Naive thymus-derived CD8-positive, alpha-beta T cell (primary cell): ENCODE results near the gene ADGRG7. TPM values are rescaled to one million over a fixed set of nuclear protein-coding genes. Genes with fewer than 3 reads are reported as not detected.

Experiments
- ATAC-seq, 2 donors: fragments of 150-1000 bp; cut with Tn5 transposase in 1 of 2; sonication (Bioruptor Pico), chemical (Tn5 transposase) in 1 of 2; 1 replicate in 1 of 2; 2 replicates in 1 of 2; pipeline ENCODE4 v1.10.0; 2021; ENCODE audit warnings: mild to moderate bottlenecking in 2 of 2, moderate library complexity in 2 of 2
- POLR2A ChIA-PET: fragments of 350-600 bp; sonication (Branson Sonifier 250); formaldehyde crosslinking; loops from one replicate; lab custom pipeline; 2021; ENCODE audit warnings: antibody characterized with exemption; lab: Charles Lee
- DNase-seq, 10 donors: peaks; one replicate each; pipeline versions ENCODE4 v3.0.0 to v3.0.0-alpha.2; 2020 to 2022
- H3K27ac Mint-ChIP-seq, 10 donors: one replicate each; pipeline ENCODE4 v1.8.0; 2020 to 2022; ENCODE audit warnings: mild to moderate bottlenecking in 10 of 10, mixed read lengths in 10 of 10, moderate library complexity in 4 of 10, inconsistent platforms in 1 of 10
- H3K27me3 Mint-ChIP-seq, 5 donors: one replicate each; pipeline ENCODE4 v1.8.0; 2021 to 2022; ENCODE audit warnings: mixed read lengths in 5 of 5
- H3K36me3 Mint-ChIP-seq, 3 donors: one replicate each; pipeline ENCODE4 v1.8.0; 2020 to 2022; ENCODE audit warnings: mixed read lengths in 3 of 3, mild to moderate bottlenecking in 2 of 3, inconsistent platforms in 1 of 3
- H3K4me1 Mint-ChIP-seq, 4 donors: one replicate each; pipeline ENCODE4 v1.8.0; 2021 to 2022; ENCODE audit warnings: mixed read lengths in 4 of 4
- H3K4me3 Mint-ChIP-seq, 10 donors: one replicate each; pipeline ENCODE4 v1.8.0; 2020 to 2022; ENCODE audit warnings: mild to moderate bottlenecking in 10 of 10, mixed read lengths in 10 of 10, moderate library complexity in 6 of 10, inconsistent platforms in 1 of 10
- H3K9me3 Mint-ChIP-seq, 9 donors: one replicate each; pipeline ENCODE4 v1.8.0; 2020 to 2022; ENCODE audit warnings: mixed read lengths in 9 of 9, mild to moderate bottlenecking in 3 of 9, inconsistent platforms in 1 of 9, moderate library complexity in 1 of 9
- polyA plus RNA-seq, 3 donors: library from polyadenylated mRNA; unstranded; fragments of 300-500 nt; fragmentation: Illumina TruSeq; gene quantifications; one replicate each; pipeline ENCODE4 v1.2.3, GENCODE V29; 2021
- total RNA-seq, 8 experiments: library from RNA in 2 of 8; stranded (reverse) in 2 of 8; gene quantifications; one replicate each; pipeline ENCODE4 v1.2.3 and lab custom pipeline; 2021 to 2026

The ADGRG7 gene
- total and polyA plus RNA-seq, 5 experiments from 2014 or later = not detected

DNA sequence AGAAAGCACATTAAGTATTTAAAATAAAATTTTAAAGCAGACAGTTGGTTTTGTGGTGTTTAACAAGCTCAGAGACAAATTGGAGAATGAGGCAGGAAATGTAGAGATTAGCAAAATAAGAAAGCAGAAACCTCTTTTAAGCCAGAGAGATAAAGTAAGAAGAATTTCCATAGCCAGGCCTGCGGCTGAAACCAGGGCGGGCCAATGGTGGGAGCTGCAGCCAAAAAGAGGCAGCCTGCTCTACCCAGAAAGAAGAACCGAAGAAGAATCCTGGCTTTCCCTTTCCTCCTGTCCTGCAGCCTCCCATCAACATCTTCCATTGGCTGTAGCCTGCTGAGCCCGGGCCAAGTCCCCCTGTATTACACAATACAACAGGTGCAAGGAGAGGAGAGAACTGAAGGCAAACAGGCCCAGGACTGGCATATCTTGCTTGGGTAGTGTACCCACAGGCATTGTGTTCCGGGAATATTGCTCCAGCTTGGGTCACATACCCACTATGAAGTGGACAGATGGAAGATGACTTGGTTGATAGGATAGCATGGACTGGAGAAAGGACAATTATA, 88.4 kb downstream of the ADGRG7 start:
- no peak for DNase-seq
- POLR2A ChIA-PET = no interaction called here
- Mint-ChIP-seq H3K4me3 (no peak overlapping the region), H3K36me3 (no peaks in the 10 kb centered on the region), H3K27ac (no peak overlapping the region), H3K27me3 (peaks cover 28 to 83% (median 42%) of the 10 kb centered on the region in 5 donors), H3K4me1 (no peaks in the 10 kb centered on the region), H3K9me3 (no peaks in the 10 kb centered on the region)
- no peak for ATAC-seq

GRCh38 chr3:100698736-100699135, 89.3 kb downstream of the ADGRG7 start:
- ATAC-seq (no peak), DNase-seq (no peak)
- Mint-ChIP-seq H3K4me3 (no peak overlapping the region), H3K9me3 (no peaks in the 10 kb centered on the region), H3K27me3 (peaks cover 28 to 81% (median 43%) of the 10 kb centered on the region in 5 donors), H3K36me3 (no peaks in the 10 kb centered on the region), H3K27ac (no peak overlapping the region), H3K4me1 (no peaks in the 10 kb centered on the region)
- POLR2A ChIA-PET = no interaction called here

- H3K27me3 Mint-ChIP-seq = peaks cover 28 to 75% (median 36%) of the 10 kb centered on the region in 5 donors
- no peaks in the 10 kb centered on the region for H3K9me3 Mint-ChIP-seq
- no peaks in the 10 kb centered on the region for H3K4me1 Mint-ChIP-seq
- no peak for DNase-seq
- no peaks in the 10 kb centered on the region for H3K36me3 Mint-ChIP-seq
- no peak overlapping the region for H3K4me3 Mint-ChIP-seq
- POLR2A ChIA-PET = no interaction called here
- ATAC-seq = no peak
- no peak overlapping the region for H3K27ac Mint-ChIP-seq
Observed at GRCh38 chr3:100700708-100701107, 91.3 kb downstream of the ADGRG7 start.

DNA sequence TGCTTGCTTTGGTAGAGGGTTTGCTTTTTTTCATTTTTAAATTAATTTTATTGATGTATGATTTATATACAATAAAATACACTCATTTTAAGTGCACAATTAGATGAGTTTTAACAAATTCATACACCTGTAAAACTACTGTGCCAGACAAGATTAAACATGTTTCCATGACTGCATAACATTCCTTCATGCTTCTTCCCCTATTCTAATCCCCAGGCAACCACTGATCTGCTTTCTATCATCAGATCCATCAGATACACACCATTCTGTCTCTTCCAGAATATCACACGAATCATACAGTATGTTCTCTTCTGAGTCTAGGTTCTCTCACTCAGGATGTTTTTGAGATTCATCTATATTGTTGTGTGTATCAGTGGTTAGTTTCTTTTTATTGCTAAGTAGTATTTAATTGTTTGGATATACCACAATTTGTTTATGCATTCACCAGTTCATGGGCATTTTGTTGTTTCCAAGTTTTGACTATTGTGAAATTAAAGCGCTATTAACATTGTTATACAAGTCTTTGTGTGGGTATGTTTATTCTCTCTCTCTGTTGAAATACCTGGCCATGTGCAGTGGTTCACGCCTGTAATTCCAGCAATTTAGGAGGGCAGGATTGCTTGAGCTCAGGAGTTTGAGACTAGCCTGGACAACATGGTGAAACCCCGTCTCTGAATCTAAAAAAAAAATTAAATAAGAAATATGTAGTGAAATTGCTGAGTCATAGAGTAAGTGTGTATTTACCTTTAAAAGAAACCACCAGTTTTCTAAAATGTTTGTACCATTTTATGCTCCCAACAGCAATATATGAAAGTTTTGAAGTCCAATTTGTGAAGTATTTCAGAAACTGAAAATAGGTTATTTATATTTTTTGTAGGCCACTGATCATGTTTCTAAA, 92.9 kb downstream of the ADGRG7 start:
- ATAC-seq (no peak), DNase-seq (no peak)
- Mint-ChIP-seq H3K27ac (no peak overlapping the region), H3K4me3 (no peak overlapping the region), H3K9me3 (no peaks in the 10 kb centered on the region), H3K27me3 (peaks cover 25 to 67% (median 30%) of the 10 kb centered on the region in 5 donors), H3K36me3 (no peaks in the 10 kb centered on the region), H3K4me1 (no peaks in the 10 kb centered on the region)
- POLR2A ChIA-PET = no interaction called here

DNA sequence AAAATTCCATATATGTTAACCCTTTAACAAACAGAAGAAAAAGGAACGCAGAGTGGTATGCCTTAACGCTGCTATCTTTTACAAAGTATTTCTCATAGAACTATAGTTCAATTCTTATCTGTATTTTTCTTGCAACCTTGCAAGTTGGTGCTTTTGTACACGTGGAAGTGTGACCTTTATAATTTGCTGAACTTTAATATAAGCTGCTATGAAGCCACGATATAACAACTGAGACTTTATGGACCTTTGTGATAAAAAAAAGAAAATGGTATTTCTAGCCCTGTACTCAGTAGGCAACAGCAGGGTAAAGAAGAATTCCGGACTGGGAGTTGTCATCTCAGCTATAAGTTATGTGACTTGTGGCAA, 93.6 kb downstream of the ADGRG7 start:
- ATAC-seq = no peak
- Mint-ChIP-seq H3K4me1 (no peaks in the 10 kb centered on the region), H3K9me3 (no peaks in the 10 kb centered on the region), H3K36me3 (no peaks in the 10 kb centered on the region), H3K27me3 (peaks cover 19 to 61% (median 30%) of the 10 kb centered on the region in 5 donors), H3K4me3 (no peak overlapping the region), H3K27ac (no peak overlapping the region)
- DNase-seq = no peak
- POLR2A ChIA-PET = no interaction called here

- peaks cover 0 to 5% (median 0%) of the 10 kb centered on the region in 9 donors for H3K9me3 Mint-ChIP-seq
- no peaks in the 10 kb centered on the region for H3K36me3 Mint-ChIP-seq
- ATAC-seq = no peak
- POLR2A ChIA-PET = no interaction called here
- no peak overlapping the region for H3K4me3 Mint-ChIP-seq
- H3K4me1 Mint-ChIP-seq = peaks cover 5 to 7% (median 5%) of the 10 kb centered on the region in 4 donors
- H3K27ac Mint-ChIP-seq = no peak overlapping the region
- H3K27me3 Mint-ChIP-seq = peaks cover 10 to 52% (median 26%) of the 10 kb centered on the region in 5 donors
- DNase-seq = no peak
Observed at GRCh38 chr3:100703865-100704264, 94.5 kb downstream of the ADGRG7 start.

GRCh38 chr3:100706365-100706764, 97.0 kb downstream of the ADGRG7 start:
- Mint-ChIP-seq H3K36me3 (no peaks in the 10 kb centered on the region), H3K4me3 (no peak overlapping the region), H3K27ac (peak overlapping the region in 2 of 10 donors; percentile 2 to 9), H3K9me3 (peaks cover 0 to 7% (median 0%) of the 10 kb centered on the region in 9 donors), H3K27me3 (peaks cover 0 to 37% (median 16%) of the 10 kb centered on the region in 5 donors), H3K4me1 (peaks cover 14 to 28% (median 23%) of the 10 kb centered on the region in 4 donors)
- DNase-seq (no peak), ATAC-seq (no peak)
- POLR2A ChIA-PET = interaction anchor here (1.5 kb wide), 1 partner anchor 446 kb away, joined by 3 read pairs; the partner anchor contains the start of gene TBC1D23

- peaks cover 27 to 50% (median 42%) of the 10 kb centered on the region in 4 donors for H3K4me1 Mint-ChIP-seq
- peaks cover 0 to 7% (median 0%) of the 10 kb centered on the region in 9 donors for H3K9me3 Mint-ChIP-seq
- H3K27me3 Mint-ChIP-seq = peaks cover 0 to 18% (median 5%) of the 10 kb centered on the region in 5 donors
- POLR2A ChIA-PET = interaction anchor here (0.9 to 1.5 kb wide), 2 partner anchors 25 to 308 kb away, joined by 4 to 5 read pairs; partner anchors contain the start of genes LNP1 and TOMM70
- peaks cover 2 to 9% (median 3%) of the 10 kb centered on the region in 3 donors for H3K36me3 Mint-ChIP-seq
- H3K4me3 Mint-ChIP-seq = peak overlapping the region; percentile 84 to 95 (median 92)
- H3K27ac Mint-ChIP-seq = peak overlapping the region; percentile 95 to 98 (median 97)
- ATAC-seq = no peak
- DNase-seq = no peak
Observed at GRCh38 chr3:100708644-100708988, 99.2 kb downstream of the ADGRG7 start.

DNA sequence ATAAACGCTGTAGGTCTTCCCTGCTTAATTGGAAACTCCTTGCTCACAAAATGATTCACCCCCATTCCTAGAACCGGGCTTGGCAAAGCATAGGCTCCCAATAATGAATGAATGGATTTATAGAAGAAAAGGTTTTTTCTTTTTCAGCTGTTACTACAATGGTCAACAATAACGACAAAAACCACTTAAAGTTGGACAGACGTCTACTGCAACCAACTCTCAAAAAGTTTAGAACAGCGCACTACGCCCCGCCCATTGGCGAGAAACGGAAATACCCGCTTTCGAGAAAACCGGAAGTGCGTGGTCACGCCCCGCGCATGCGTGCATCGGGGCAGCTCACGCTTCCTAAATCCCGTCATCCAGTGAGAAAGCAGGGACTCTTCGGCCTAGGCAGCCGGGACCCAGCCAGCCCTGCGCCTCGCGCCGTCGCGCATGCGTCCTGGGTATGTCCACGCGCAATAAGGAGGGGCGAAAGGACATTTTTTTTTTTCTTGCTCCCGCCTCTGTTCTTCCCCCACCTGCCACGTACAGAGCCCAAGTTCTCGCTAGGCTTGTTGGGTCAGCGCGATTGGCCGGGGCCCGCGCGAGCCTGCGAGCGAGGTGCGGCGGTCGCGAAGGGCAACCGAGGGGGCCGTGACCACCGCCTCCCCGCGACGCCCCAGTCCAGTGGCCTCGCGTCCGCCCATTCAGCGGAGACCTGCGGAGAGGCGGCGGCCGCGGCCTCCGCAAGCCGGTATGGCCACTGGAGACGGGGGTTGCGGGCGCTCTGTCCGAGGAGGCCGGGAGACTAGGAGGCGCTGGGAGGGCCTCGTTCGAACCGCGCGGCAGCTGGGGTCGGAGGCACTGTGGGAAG, 99.8 kb downstream of the ADGRG7 start, which contains the start of gene TFG:
TSS of gene TFG (plus strand) at position 506 of the 853 bp plus-strand sequence. CDS start 4,192 bp downstream, outside the sequence.
- Mint-ChIP-seq H3K36me3 (peaks cover 3 to 14% (median 5%) of the 10 kb centered on the region in 3 donors), H3K27ac (peak within 1 kb of the TSS; percentile 95 to 98 (median 97)), H3K4me3 (peak within 1 kb of the TSS; percentile 84 to 95 (median 92)), H3K4me1 (peaks cover 28 to 52% (median 45%) of the 10 kb centered on the region in 4 donors), H3K27me3 (peaks cover 0 to 14% (median 4%) of the 10 kb centered on the region in 5 donors), H3K9me3 (peaks cover 0 to 7% (median 0%) of the 10 kb centered on the region in 9 donors)
- POLR2A ChIA-PET = interaction anchor here (0.9 to 1.8 kb wide), 4 partner anchors 18 to 449 kb away, joined by 4 to 5 read pairs (median 4); partner anchors contain the start of genes LNP1, TBC1D23 and TOMM70
- peak; percentile 95 to 98 (median 96) for DNase-seq
- ATAC-seq = peak; percentile 93 to 95

GRCh38 chr3:100709842-100710260, 100.5 kb downstream of the ADGRG7 start:
- ATAC-seq (peak; percentile 6 to 7), DNase-seq (peak in 8 of 10 donors; percentile 11 to 64 (median 38))
- Mint-ChIP-seq H3K27ac (peak overlapping the region; percentile 63 to 98 (median 90)), H3K27me3 (peaks cover 0 to 13% (median 4%) of the 10 kb centered on the region in 5 donors), H3K4me3 (peak overlapping the region; percentile 77 to 92 (median 88)), H3K36me3 (peaks cover 4 to 21% (median 7%) of the 10 kb centered on the region in 3 donors), H3K4me1 (peaks cover 28 to 55% (median 49%) of the 10 kb centered on the region in 4 donors), H3K9me3 (peaks cover 0 to 7% (median 0%) of the 10 kb centered on the region in 9 donors)
- POLR2A ChIA-PET = interaction anchor here (1.2 to 1.8 kb wide), 3 partner anchors 18 to 449 kb away, joined by 4 to 5 read pairs (median 4); partner anchors contain the start of genes LNP1, TBC1D23 and TOMM70

GRCh38 chr3:100710261-100710968, 101.0 kb downstream of the ADGRG7 start:
- peak in 1 of 2 donors; percentile 26 for ATAC-seq
- POLR2A ChIA-PET = interaction anchor here (1.2 to 1.8 kb wide), 2 partner anchors 17 to 450 kb away, joined by 4 read pairs; partner anchors contain the start of gene TBC1D23
- H3K27ac Mint-ChIP-seq = peak overlapping the region; percentile 63 to 98 (median 90)

More at GRCh38 chr3:100710261-100710968, 101.0 kb downstream of the ADGRG7 start:
- Mint-ChIP-seq H3K27me3 (peaks cover 0 to 7% (median 2%) of the 10 kb centered on the region in 5 donors), H3K36me3 (peaks cover 9 to 26% (median 9%) of the 10 kb centered on the region in 3 donors), H3K4me3 (peak overlapping the region; percentile 77 to 92 (median 86)), H3K4me1 (peaks cover 33 to 61% (median 54%) of the 10 kb centered on the region in 4 donors), H3K9me3 (peaks cover 0 to 7% (median 0%) of the 10 kb centered on the region in 9 donors)
- DNase-seq = peak in 7 of 10 donors; percentile 7 to 38 (median 25)
